ENCODE measurements around the gene ETV4. TPM values are rescaled to one million over a fixed set of nuclear protein-coding genes. Genes with fewer than 3 reads are reported as not detected.

Gene ETV4
- total and polyA plus RNA-seq, 8 donors = 0.58 to 4.4 (median 1.4) TPM; not detected in 2

- WGBS, 5 donors = 0 to 4% (median 1%) methylated on average over 18 to 21 of the region's 21 CpGs
- Histone ChIP-seq H3K4me3 (peak overlapping the region; percentile 45 to 62 (median 57)), H3K9me3 (no peaks in the 10 kb centered on the region), H3K27me3 (peaks cover 0 to 86% (median 29%) of the 10 kb centered on the region in 3 donors), H3K4me1 (peaks cover 25 to 39% (median 33%) of the 10 kb centered on the region in 4 donors), H3K36me3 (no peaks in the 10 kb centered on the region), H3K27ac (peak overlapping the region in 4 of 5 donors; percentile 25 to 56 (median 34))
- intact Hi-C loops (cut with DNase I; ENCODE audit: low total_unique reads) = no loop called here
- TF ChIP-seq POLR2A (IDR thresholded peaks at IDR 0.05) = no peak
- no peak for TF ChIP-seq POLR2AphosphoS5 (IDR thresholded peaks at IDR 0.05)
- TF ChIP-seq CTCF (IDR thresholded peaks at IDR 0.05) = no peak
- no peak for TF ChIP-seq EP300 (IDR thresholded peaks at IDR 0.05)
- DNase-seq = peak in 1 of 2 donors; percentile 28
These were observed 832 bp downstream of the ETV4 start for GRCh38 chr17:43545383-43545632.

- DNase-seq = no peak
These were observed 2.2 kb downstream of the ETV4 start for GRCh38 chr17:43543771-43544575.

GRCh38 chr17:43543300-43543699 is 2.8 kb downstream of the ETV4 start:
- intact Hi-C loops (cut with DNase I; ENCODE audit: low total_unique reads) = no loop called here
- 44 to 64% (median 58%) methylated on average over 4 of the region's 4 CpGs for WGBS, 5 donors

More at GRCh38 chr17:43543771-43544575, 2.2 kb downstream of the ETV4 start:
- TF ChIP-seq POLR2AphosphoS5 (IDR thresholded peaks at IDR 0.05) = no peak
- TF ChIP-seq CTCF (IDR thresholded peaks at IDR 0.05) = no peak
- TF ChIP-seq POLR2A (IDR thresholded peaks at IDR 0.05) = no peak
- TF ChIP-seq EP300 (IDR thresholded peaks at IDR 0.05) = no peak
- no peaks in the 10 kb centered on the region for H3K9me3 ChIP-seq
- intact Hi-C loops (cut with DNase I; ENCODE audit: low total_unique reads) = no loop called here
- peaks cover 0 to 73% (median 29%) of the 10 kb centered on the region in 3 donors for H3K27me3 ChIP-seq
- no peak overlapping the region for H3K4me3 ChIP-seq
- peaks cover 25 to 39% (median 33%) of the 10 kb centered on the region in 4 donors for H3K4me1 ChIP-seq
- no peaks in the 10 kb centered on the region for H3K36me3 ChIP-seq
- WGBS, 5 donors = 22 to 30% (median 25%) methylated on average over 7 of the region's 7 CpGs
- peak overlapping the region in 2 of 5 donors; percentile 9 to 46 for H3K27ac ChIP-seq

GRCh38 chr17:43542859-43543258 is 3.3 kb downstream of the ETV4 start:
- 85 to 96% (median 89%) methylated on average over 5 to 8 of the region's 8 CpGs for WGBS, 5 donors
- no peak for TF ChIP-seq POLR2AphosphoS5 (IDR thresholded peaks at IDR 0.05)
- no peak for TF ChIP-seq EP300 (IDR thresholded peaks at IDR 0.05)
- no peak for TF ChIP-seq POLR2A (IDR thresholded peaks at IDR 0.05)
- no peaks in the 10 kb centered on the region for H3K36me3 ChIP-seq
- intact Hi-C loops (cut with DNase I; ENCODE audit: low total_unique reads) = no loop called here
- DNase-seq = no peak
- H3K9me3 ChIP-seq = no peaks in the 10 kb centered on the region
- peaks cover 25 to 39% (median 33%) of the 10 kb centered on the region in 4 donors for H3K4me1 ChIP-seq
- no peak overlapping the region for H3K27ac ChIP-seq
- no peak overlapping the region for H3K4me3 ChIP-seq
- H3K27me3 ChIP-seq = peaks cover 0 to 64% (median 29%) of the 10 kb centered on the region in 3 donors

More at GRCh38 chr17:43543300-43543699, 2.8 kb downstream of the ETV4 start:
- DNase-seq = no peak
- no peak overlapping the region for H3K27ac ChIP-seq
- H3K4me1 ChIP-seq = peaks cover 25 to 39% (median 33%) of the 10 kb centered on the region in 4 donors
- H3K36me3 ChIP-seq = no peaks in the 10 kb centered on the region
- H3K4me3 ChIP-seq = no peak overlapping the region
- TF ChIP-seq CTCF (IDR thresholded peaks at IDR 0.05) (no peak), POLR2AphosphoS5 (IDR thresholded peaks at IDR 0.05) (no peak), POLR2A (IDR thresholded peaks at IDR 0.05) (no peak), EP300 (IDR thresholded peaks at IDR 0.05) (no peak)
- H3K27me3 ChIP-seq = peaks cover 0 to 68% (median 29%) of the 10 kb centered on the region in 3 donors
- H3K9me3 ChIP-seq = no peaks in the 10 kb centered on the region
